ENCODE results near the gene TCF25. TPM values are rescaled to one million over a fixed set of nuclear protein-coding genes. Genes with fewer than 3 reads are reported as not detected.

TCF25 gene
- total RNA-seq, 1 donor from 2014 or later: 149 TPM

DNA sequence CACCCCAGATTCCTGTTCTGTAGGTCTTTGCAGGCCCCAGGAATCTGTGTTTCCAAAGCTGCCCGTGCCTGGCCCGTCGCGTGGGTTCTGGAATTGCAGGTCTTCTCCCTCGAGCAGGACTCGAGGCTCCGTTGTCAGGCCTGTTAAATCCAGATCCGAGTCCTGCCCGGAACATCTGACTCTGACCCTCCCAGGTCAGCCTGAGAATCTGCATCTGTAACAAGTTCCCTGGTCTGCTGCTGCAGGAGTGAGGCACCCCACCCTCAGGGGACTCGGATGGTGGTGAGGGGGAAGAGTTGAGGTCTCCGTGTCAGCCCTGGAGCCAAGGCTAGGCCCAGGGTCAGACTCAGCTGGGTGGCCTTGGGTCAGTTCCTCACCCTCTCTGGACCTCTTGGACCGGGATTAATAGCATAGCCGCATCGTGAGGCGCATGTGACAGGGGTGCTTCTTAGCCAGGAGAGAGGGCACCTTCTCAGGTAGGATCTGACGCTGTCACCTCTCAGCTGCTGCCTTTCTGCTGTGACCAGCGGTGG is 36.3 kb upstream of the TCF25 start:
- Histone ChIP-seq H3K4me3 (ENCODE audit: low read depth, low read length) (no peak overlapping the region), H3K36me3 (ENCODE audit: control insufficient read depth, insufficient read depth, low read length) (no peaks in the 10 kb centered on the region), H3K27me3 (ENCODE audit: control insufficient read depth, insufficient read depth, low read length) (no peaks in the 10 kb centered on the region)
- TF ChIP-seq, protein P1, sequence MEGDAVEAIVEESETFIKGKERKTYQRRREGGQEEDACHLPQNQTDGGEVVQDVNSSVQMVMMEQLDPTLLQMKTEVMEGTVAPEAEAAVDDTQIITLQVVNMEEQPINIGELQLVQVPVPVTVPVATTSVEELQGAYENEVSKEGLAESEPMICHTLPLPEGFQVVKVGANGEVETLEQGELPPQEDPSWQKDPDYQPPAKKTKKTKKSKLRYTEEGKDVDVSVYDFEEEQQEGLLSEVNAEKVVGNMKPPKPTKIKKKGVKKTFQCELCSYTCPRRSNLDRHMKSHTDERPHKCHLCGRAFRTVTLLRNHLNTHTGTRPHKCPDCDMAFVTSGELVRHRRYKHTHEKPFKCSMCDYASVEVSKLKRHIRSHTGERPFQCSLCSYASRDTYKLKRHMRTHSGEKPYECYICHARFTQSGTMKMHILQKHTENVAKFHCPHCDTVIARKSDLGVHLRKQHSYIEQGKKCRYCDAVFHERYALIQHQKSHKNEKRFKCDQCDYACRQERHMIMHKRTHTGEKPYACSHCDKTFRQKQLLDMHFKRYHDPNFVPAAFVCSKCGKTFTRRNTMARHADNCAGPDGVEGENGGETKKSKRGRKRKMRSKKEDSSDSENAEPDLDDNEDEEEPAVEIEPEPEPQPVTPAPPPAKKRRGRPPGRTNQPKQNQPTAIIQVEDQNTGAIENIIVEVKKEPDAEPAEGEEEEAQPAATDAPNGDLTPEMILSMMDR (IDR thresholded peaks at IDR 0.05; ENCODE audit: insufficient read depth, low read length, poor library complexity, severe bottlenecking): no peak
- no peak for DNase-seq (ENCODE audit: low read depth)

DNA sequence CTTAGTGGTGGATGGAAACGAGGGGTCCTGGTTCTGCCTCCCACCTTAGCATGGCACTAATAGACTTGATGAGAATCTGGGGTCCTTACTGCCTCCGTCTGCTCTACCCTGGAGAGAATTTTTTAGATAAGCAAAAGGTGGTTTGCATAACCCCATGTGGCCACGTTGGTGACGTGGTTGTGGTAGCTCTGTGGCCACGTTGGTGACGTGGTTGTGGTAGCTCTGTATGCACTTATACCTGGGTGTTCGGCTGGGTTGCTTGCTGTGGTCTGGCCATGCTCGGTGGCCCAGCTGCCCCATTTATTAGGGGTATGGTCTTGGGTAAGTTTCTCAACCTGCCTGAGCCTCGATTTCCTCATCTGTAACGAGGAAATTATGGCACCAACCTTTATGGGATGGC is 32.1 kb upstream of the TCF25 start:
- TF ChIP-seq, protein P1 (IDR thresholded peaks at IDR 0.05; ENCODE audit: insufficient read depth, low read length, poor library complexity, severe bottlenecking): no peak
- DNase-seq (ENCODE audit: low read depth): no peak
- Histone ChIP-seq H3K36me3 (ENCODE audit: control insufficient read depth, insufficient read depth, low read length) (no peaks in the 10 kb centered on the region), H3K27me3 (ENCODE audit: control insufficient read depth, insufficient read depth, low read length) (no peaks in the 10 kb centered on the region), H3K4me3 (ENCODE audit: low read depth, low read length) (no peak overlapping the region)

DNA sequence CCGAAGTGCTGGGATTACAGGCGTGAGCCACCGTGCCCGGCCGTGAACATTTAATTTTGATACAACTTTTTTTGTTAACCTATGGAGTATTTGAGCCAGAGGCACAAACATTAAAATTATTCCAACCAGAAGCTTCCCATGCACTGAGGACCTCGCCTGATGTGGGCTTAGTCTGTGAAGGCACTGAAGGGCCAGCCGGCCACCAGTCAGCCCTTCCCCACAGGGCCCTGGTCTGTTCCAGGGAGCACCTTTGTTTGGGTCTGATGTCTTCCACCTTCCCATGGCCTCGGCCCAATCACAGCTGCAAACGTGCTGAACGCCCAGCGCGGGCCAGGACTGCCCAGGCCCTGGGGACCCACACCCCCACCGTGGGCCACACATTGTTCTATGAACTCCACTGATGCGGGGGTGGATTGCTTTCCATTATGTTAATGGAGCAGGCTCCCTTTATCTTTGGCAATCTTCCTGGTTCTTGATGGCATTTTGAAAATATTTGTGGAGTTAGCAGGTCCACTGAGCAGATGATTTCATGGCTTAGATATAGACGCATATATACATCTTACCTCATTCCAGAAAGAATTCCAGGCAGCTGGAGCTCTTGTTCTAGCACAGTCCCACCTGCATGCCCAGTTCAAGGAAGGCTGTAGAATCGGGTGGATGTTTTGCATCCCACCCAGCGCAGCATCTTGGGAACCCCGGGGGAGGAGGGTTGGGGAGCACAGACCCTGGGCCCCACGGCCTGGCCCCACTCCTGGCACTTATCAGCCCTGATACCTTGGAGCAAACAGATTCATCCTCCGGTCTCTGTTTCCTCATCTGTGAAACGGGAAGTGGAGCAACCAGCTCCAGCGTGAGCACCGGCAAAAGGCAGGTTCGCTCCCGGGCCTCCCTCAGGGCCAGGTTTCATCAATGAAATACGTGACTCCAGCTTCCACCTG is 30.7 kb upstream of the TCF25 start:
- DNase-seq (ENCODE audit: low read depth): peak; percentile 65
- Histone ChIP-seq H3K27me3 (ENCODE audit: control insufficient read depth, insufficient read depth, low read length) (no peaks in the 10 kb centered on the region), H3K36me3 (ENCODE audit: control insufficient read depth, insufficient read depth, low read length) (no peaks in the 10 kb centered on the region), H3K4me3 (ENCODE audit: low read depth, low read length) (no peak overlapping the region)
- TF ChIP-seq, protein P1 (IDR thresholded peaks at IDR 0.05; ENCODE audit: insufficient read depth, low read length, poor library complexity, severe bottlenecking): no peak

DNA sequence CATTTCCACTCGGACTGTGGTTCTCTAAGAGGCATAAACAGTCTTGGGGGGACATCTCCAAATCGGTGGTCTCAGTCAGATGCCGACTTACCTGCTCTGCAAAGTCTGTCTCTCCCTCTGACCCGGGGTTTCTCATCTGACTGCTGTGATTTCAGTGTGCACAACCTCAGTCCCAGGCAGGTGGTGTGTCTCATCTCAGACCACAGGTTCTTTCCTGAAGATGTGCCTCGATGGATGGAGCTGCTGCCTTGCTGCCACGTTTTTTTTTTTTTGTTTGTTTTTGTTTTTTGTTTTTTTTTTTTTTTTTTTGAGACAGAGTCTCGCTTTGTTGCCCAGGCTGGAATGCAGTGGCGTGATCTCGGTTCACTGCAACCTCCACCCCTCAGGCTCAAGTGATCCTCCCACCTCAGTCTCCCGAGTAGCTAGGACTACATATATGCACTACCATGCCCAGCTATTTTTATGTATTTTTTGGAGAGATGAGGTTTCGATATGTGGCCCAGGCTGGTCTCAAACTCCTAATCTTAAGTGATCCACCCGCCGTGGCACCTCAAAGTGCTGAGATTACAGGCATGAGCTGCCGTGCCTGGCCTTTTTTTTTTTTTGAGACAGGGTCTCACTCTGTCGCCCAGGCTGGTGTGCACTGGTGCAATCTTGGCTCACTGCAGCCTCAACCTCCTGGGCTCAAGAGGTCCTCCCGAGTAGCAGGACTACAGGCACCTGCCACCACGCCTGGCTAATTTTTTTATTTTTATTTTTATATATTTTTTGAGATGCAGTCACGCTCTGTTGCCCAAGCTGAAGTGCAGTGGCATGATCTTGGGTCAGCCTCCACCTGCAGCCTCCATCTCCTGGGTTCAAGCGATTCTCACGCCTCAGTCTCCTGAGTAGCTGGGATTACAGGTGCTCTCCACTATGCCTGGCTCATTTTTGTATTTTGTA is 29.7 kb upstream of the TCF25 start:
- TF ChIP-seq, protein P1 (IDR thresholded peaks at IDR 0.05; ENCODE audit: insufficient read depth, low read length, poor library complexity, severe bottlenecking): no peak
- DNase-seq (ENCODE audit: low read depth): no peak
- Histone ChIP-seq H3K4me3 (ENCODE audit: low read depth, low read length) (no peak overlapping the region), H3K36me3 (ENCODE audit: control insufficient read depth, insufficient read depth, low read length) (no peaks in the 10 kb centered on the region), H3K27me3 (ENCODE audit: control insufficient read depth, insufficient read depth, low read length) (no peaks in the 10 kb centered on the region)

DNA sequence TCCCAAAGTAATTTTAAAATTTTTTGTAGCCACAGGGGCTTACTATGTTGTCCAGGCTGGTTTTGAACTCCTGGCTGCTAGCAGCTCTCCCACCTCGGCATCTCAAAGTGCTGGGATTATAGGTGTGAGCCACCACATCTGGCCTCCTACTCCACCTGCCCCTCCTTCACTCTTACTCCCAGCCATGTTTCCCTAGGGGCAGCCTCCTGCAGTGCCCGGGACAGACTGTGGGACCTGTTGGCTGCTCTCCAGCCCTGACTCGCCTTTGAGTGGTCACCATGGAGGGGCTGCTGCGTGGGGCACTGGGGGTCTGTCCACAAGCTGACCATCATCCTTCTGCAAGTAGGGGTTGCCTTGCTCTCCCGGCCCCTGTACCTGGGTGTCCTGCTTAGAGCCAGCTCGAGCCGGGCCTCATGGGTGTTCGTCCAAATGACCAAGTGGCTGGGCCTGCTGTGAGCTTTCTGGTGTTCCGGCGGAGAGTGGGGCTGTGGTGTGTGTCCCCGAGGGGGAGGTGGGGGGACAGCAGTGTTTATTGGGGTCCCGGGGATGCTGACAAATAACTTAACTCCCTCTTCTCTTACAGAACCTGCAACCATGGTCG is 28.6 kb upstream of the TCF25 start:
- TF ChIP-seq, protein P1 (IDR thresholded peaks at IDR 0.05; ENCODE audit: insufficient read depth, low read length, poor library complexity, severe bottlenecking): no peak
- no peak for DNase-seq (ENCODE audit: low read depth)
- H3K36me3 ChIP-seq (ENCODE audit: control insufficient read depth, insufficient read depth, low read length): no peaks in the 10 kb centered on the region
- no peak overlapping the region for H3K4me3 ChIP-seq (ENCODE audit: low read depth, low read length)
- H3K27me3 ChIP-seq (ENCODE audit: control insufficient read depth, insufficient read depth, low read length): no peaks in the 10 kb centered on the region
